IMR-90 (cell line): Measurements from ENCODE around the gene PGA3. TPM values are rescaled to one million over a fixed set of nuclear protein-coding genes. Genes with fewer than 3 reads are reported as not detected.

Source experiments
- ATAC-seq: fragments of 200-7000 bp; cut with Tn5 transposase; 2 replicates; pipeline ENCODE4 v1.9.1; 2020; ENCODE audit warnings: low read depth, mild to moderate bottlenecking, moderate library complexity
- BruUV-seq: library from RNA; stranded (reverse); fragments of 400-500 nt; replicated peaks from 2 replicates; lab custom pipeline; 2021; lab: Mats Ljungman, UMichigan
- CTCF ChIA-PET: fragments of 300-600 bp; formaldehyde crosslinking; extraction: SDS; loops from one replicate; lab custom pipeline; 2021; ENCODE audit warnings: antibody characterized with exemption; lab: Yijun Ruan, JAX
- POLR2A ChIA-PET: fragments of 300-600 bp; sonication (Branson Sonifier 250); formaldehyde crosslinking; loops from one replicate; lab custom pipeline; 2022; ENCODE audit warnings: antibody characterized with exemption; ENCODE audit not compliant: unreplicated experiment; lab: Charles Lee
- DNase-seq: peaks from one replicate; pipeline ENCODE4 v3.0.0; 2013
- H2AFZ ChIP-seq: replicated peaks from 2 replicates; pipeline ENCODE3; 2013; ENCODE audit warnings: low read length, mild to moderate bottlenecking; ENCODE audit not compliant: poor library complexity
- H2AK5ac ChIP-seq: 2 replicates; pipeline ENCODE4 v1.6.1; 2013; ENCODE audit warnings: low read depth, low read length, inconsistent platforms
- H2AK9ac ChIP-seq: replicated peaks from 2 replicates; pipeline ENCODE3; 2013; ENCODE audit warnings: mild to moderate bottlenecking, low read depth, low read length, moderate library complexity; ENCODE audit not compliant: poor library complexity
- H2BK120ac ChIP-seq: 2 replicates; pipeline ENCODE4 v1.6.1; 2013; ENCODE audit warnings: low read depth, low read length, inconsistent platforms
- H2BK15ac ChIP-seq: 3 replicates; pipeline ENCODE4 v1.6.1; 2013; ENCODE audit warnings: low read depth, low read length, inconsistent platforms
- H2BK20ac ChIP-seq: 2 replicates; pipeline ENCODE4 v1.6.1; 2013; ENCODE audit warnings: low read depth, mild to moderate bottlenecking, inconsistent platforms, low read length, moderate library complexity
- H2BK5ac ChIP-seq: 2 replicates; pipeline ENCODE4 v1.6.1; 2013; ENCODE audit warnings: mild to moderate bottlenecking, low read depth, low read length, inconsistent platforms; ENCODE audit not compliant: poor library complexity, severe bottlenecking
- H3K14ac ChIP-seq: replicated peaks from 2 replicates; pipeline ENCODE4 v1.6.1; 2013; ENCODE audit warnings: low read depth, low read length, inconsistent platforms
- H3K18ac ChIP-seq: 2 replicates; pipeline ENCODE4 v1.6.1; 2013; ENCODE audit warnings: low read depth, low read length, control low read depth
- H3K23ac ChIP-seq: 2 replicates; pipeline ENCODE4 v1.6.1; 2013; ENCODE audit warnings: low read depth, low read length, inconsistent platforms
- H3K27ac ChIP-seq: 2 replicates; pipeline ENCODE4 v1.5.1; 2013; ENCODE audit warnings: mild to moderate bottlenecking, control low read depth, low read length; ENCODE audit not compliant: insufficient read depth
- H3K27me3 ChIP-seq: 2 replicates; pipeline ENCODE4 v1.6.1; 2013; ENCODE audit warnings: low read length; ENCODE audit not compliant: control insufficient read depth, insufficient read depth
- H3K36me3 ChIP-seq: 2 replicates; pipeline ENCODE4 v1.6.1; 2013; ENCODE audit warnings: low read length, mixed read lengths; ENCODE audit not compliant: control insufficient read depth, insufficient read depth
- H3K4ac ChIP-seq: 2 replicates; pipeline ENCODE4 v1.6.1; 2013; ENCODE audit warnings: low read depth, low read length, inconsistent platforms
- H3K4me1 ChIP-seq: 2 replicates; pipeline ENCODE4 v1.6.1; 2013; ENCODE audit warnings: low read length, mixed read lengths; ENCODE audit not compliant: control insufficient read depth, insufficient read depth
- H3K4me2 ChIP-seq: 2 replicates; pipeline ENCODE4 v1.6.1; 2013; ENCODE audit warnings: low read depth, mild to moderate bottlenecking, control low read depth, low read length, moderate library complexity
- H3K4me3 ChIP-seq: 2 replicates; pipeline ENCODE4 v1.5.1; 2013; ENCODE audit warnings: low read depth, mild to moderate bottlenecking, control low read depth, low read length, moderate library complexity; ENCODE audit not compliant: insufficient read depth
- H3K56ac ChIP-seq: 2 replicates; pipeline ENCODE4 v1.6.1; 2013; ENCODE audit warnings: low read length, inconsistent platforms; ENCODE audit not compliant: insufficient read depth; ENCODE audit errors: extremely low read depth
- H3K79me1 ChIP-seq, 2 experiments: 2 replicates each; pipeline ENCODE4 v1.6.1; 2013; ENCODE audit warnings: low read length in 2 of 2, inconsistent platforms in 1 of 2, low read depth in 1 of 2
- H3K9ac ChIP-seq: 2 replicates; pipeline ENCODE4 v1.6.1; 2013; ENCODE audit warnings: low read depth, low read length, control low read depth
- H3K9me1 ChIP-seq: 2 replicates; pipeline ENCODE4 v1.6.1; 2013; ENCODE audit warnings: low read length, inconsistent platforms; ENCODE audit not compliant: insufficient read depth
- H3K9me3 ChIP-seq: 2 replicates; pipeline ENCODE4 v1.6.1; 2013; ENCODE audit warnings: low read length; ENCODE audit not compliant: control insufficient read depth, insufficient read depth
- H4K20me1 ChIP-seq: 2 replicates; pipeline ENCODE4 v1.6.1; 2013; ENCODE audit warnings: low read length, inconsistent platforms; ENCODE audit not compliant: insufficient read depth
- H4K5ac ChIP-seq: 2 replicates; pipeline ENCODE4 v1.6.1; 2013; ENCODE audit warnings: mild to moderate bottlenecking, low read depth, low read length, control low read depth
- H4K8ac ChIP-seq, 2 experiments: 2 replicates each; pipeline ENCODE4 v1.6.1; 2013; ENCODE audit warnings: low read depth in 2 of 2, low read length in 2 of 2, control low read depth in 1 of 2, inconsistent platforms in 1 of 2
- H4K91ac ChIP-seq: 2 replicates; pipeline ENCODE4 v1.6.1; 2013; ENCODE audit warnings: low read depth, low read length, inconsistent platforms; ENCODE audit not compliant: insufficient read depth
- BHLHE40 ChIP-seq: fragments of 150-350 bp; IDR thresholded peaks from 2 replicates; pipeline ENCODE4 v1.6.1; 2016; ENCODE audit warnings: mild to moderate bottlenecking, low read depth, low read length
- CEBPB ChIP-seq: IDR thresholded peaks from 2 replicates; pipeline ENCODE4 v1.6.1; 2012; ENCODE audit warnings: low read depth, low read length, improper control_type of control experiment
- CHD1 ChIP-seq: IDR thresholded peaks from 2 replicates; pipeline ENCODE4 v1.6.1; 2012; ENCODE audit warnings: low read depth, low read length, improper control_type of control experiment
- CTCF ChIP-seq: conservative IDR thresholded peaks from 2 replicates; pipeline ENCODE4 v1.5.1; 2012; ENCODE audit warnings: mild to moderate bottlenecking, low read depth, low read length, improper control_type of control experiment
- FOS ChIP-seq: fragments of 150-350 bp; IDR thresholded peaks from 2 replicates; pipeline ENCODE4 v1.6.1; 2016; ENCODE audit warnings: low read depth, low read length
- MAFK ChIP-seq: IDR thresholded peaks from 2 replicates; pipeline ENCODE4 v1.6.1; 2012; ENCODE audit warnings: low read depth, low read length, improper control_type of control experiment
- MAZ ChIP-seq: IDR thresholded peaks from 2 replicates; pipeline ENCODE4 v1.6.1; 2012; ENCODE audit warnings: low read depth, mild to moderate bottlenecking, low read length, improper control_type of control experiment, moderate library complexity, borderline replicate concordance
- MXI1 ChIP-seq: IDR thresholded peaks from 2 replicates; pipeline ENCODE4 v1.6.1; 2012; ENCODE audit warnings: low read depth, mild to moderate bottlenecking, low read length, moderate library complexity, borderline replicate concordance
- NFE2L2 ChIP-seq: fragments of 150-350 bp; IDR thresholded peaks from 2 replicates; pipeline ENCODE4 v1.6.1; 2016; ENCODE audit warnings: low read depth, mild to moderate bottlenecking, low read length
- POLR2A ChIP-seq: IDR thresholded peaks from 2 replicates; pipeline ENCODE4 v1.6.1; 2012; ENCODE audit warnings: mild to moderate bottlenecking, low read depth, low read length
- RAD21 ChIP-seq: IDR thresholded peaks from 2 replicates; pipeline ENCODE4 v1.6.1; 2012; ENCODE audit warnings: low read length, improper control_type of control experiment
- RCOR1 ChIP-seq: IDR thresholded peaks from 2 replicates; pipeline ENCODE4 v1.6.1; 2012; ENCODE audit warnings: mild to moderate bottlenecking, low read length, improper control_type of control experiment; ENCODE audit not compliant: insufficient replicate concordance
- RFX5 ChIP-seq: IDR thresholded peaks from 2 replicates; pipeline ENCODE4 v1.8.0; 2012; ENCODE audit warnings: low read depth, mild to moderate bottlenecking, low read length, moderate library complexity
- SMC3 ChIP-seq: fragments of 150-350 bp; IDR thresholded peaks from 2 replicates; pipeline ENCODE4 v1.6.1; 2016; ENCODE audit warnings: low read depth, mild to moderate bottlenecking, antibody characterized with exemption, low read length, moderate library complexity
- WGBS, 2 experiments: methylation state at CpG; one replicate each; pipeline versions ENCODE4 v1.1.5 to v1.1.7; 2013; ENCODE audit warnings: missing lambda C conversion rate in 2 of 2; ENCODE audit not compliant: insufficient read length in 1 of 2; ENCODE audit errors: extremely low coverage in 2 of 2; 5-methylcytosine and 5-hydroxymethylcytosine counted together
- dilution Hi-C: fragments of 300-500 bp; cut with HindIII; formaldehyde crosslinking; loops from one replicate; pipeline ENCODE4 v1.14.3; 2018; ENCODE audit warnings: low sequenced_read_pairs; ENCODE audit not compliant: unreplicated experiment
- in situ Hi-C: fragments of 300-500 bp; cut with MboI; formaldehyde crosslinking; loops from 3 replicates; pipeline ENCODE4 v1.14.3; 2019; ENCODE audit warnings: low sequenced_read_pairs, inconsistent platforms, mixed read lengths
- intact Hi-C: fragments of 100-400 bp; cut with micrococcal nuclease; formaldehyde crosslinking; loops from 2 replicates; pipeline ENCODE4 v1.10.0; 2022
- polyA plus RNA-seq, 3 experiments: library from polyadenylated mRNA; depleted of rRNA; stranded (reverse); fragments of >200 nt; gene quantifications; 2 replicates each; pipeline ENCODE4 v1.2.3, GENCODE V29; 2012; ENCODE audit warnings: low replicate concordance in 1 of 3
- total RNA-seq: library from RNA; depleted of rRNA; stranded (reverse); fragments of >200 nt; gene quantifications from 2 replicates; pipeline ENCODE4 v1.2.3, GENCODE V29; 2012
- TF ChIP-seq, protein P1 (sequence below): fragments of 150-350 bp; IDR thresholded peaks from 2 replicates; pipeline ENCODE4 v1.6.1; 2017; ENCODE audit warnings: mild to moderate bottlenecking, antibody characterized with exemption, low read length, low read depth
- TF ChIP-seq, protein P2 (sequence below): fragments of 150-350 bp; IDR thresholded peaks from 2 replicates; pipeline ENCODE4 v1.6.1; 2016; ENCODE audit warnings: low read depth, mild to moderate bottlenecking, low read length, moderate library complexity, borderline replicate concordance

Gene PGA3
- total and polyA plus RNA-seq, 2 of the 4 experiments (the other 2 are of a cell fraction), result 0.18 TPM; not detected in 1

DNA sequence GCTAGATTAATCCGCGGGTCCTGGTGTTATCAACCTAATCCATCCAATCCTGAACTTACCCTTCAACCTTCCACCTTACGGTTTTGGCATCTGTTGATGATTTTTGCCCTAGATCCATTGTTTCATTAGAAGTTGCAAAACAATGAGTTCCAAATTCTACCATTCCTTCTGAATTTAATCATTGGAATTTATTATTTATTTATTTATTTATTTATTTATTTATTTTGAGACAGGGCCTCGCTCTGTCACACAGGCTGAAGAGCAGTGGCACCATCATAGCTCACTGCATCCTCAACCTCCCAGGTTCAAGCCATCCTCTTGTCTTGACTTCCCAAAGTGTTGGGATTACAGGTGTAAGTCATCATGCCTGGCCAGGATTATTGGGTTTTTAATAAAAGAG, 21.8 kb upstream of the PGA3 start:
- TF ChIP-seq, protein P1, sequence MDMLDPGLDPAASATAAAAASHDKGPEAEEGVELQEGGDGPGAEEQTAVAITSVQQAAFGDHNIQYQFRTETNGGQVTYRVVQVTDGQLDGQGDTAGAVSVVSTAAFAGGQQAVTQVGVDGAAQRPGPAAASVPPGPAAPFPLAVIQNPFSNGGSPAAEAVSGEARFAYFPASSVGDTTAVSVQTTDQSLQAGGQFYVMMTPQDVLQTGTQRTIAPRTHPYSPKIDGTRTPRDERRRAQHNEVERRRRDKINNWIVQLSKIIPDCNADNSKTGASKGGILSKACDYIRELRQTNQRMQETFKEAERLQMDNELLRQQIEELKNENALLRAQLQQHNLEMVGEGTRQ, result no peak
- TF ChIP-seq FOS, result no peak
- no peak for TF ChIP-seq CTCF
- TF ChIP-seq MXI1, result no peak
- no peak for TF ChIP-seq CHD1
- no peak for TF ChIP-seq SMC3
- no peak for TF ChIP-seq NFE2L2
- TF ChIP-seq CEBPB, result no peak
- TF ChIP-seq RCOR1, result no peak
- TF ChIP-seq MAFK, result no peak
- TF ChIP-seq, protein P2, sequence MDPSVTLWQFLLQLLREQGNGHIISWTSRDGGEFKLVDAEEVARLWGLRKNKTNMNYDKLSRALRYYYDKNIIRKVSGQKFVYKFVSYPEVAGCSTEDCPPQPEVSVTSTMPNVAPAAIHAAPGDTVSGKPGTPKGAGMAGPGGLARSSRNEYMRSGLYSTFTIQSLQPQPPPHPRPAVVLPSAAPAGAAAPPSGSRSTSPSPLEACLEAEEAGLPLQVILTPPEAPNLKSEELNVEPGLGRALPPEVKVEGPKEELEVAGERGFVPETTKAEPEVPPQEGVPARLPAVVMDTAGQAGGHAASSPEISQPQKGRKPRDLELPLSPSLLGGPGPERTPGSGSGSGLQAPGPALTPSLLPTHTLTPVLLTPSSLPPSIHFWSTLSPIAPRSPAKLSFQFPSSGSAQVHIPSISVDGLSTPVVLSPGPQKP, result no peak
- TF ChIP-seq RFX5, result no peak
- no peak for TF ChIP-seq BHLHE40
- no peak for TF ChIP-seq MAZ
- TF ChIP-seq POLR2A, result no peak
- TF ChIP-seq RAD21, result no peak
- Histone ChIP-seq H2BK20ac (no peak overlapping the region), H3K9me3 (no peaks in the 10 kb centered on the region), H4K20me1 (no peaks in the 10 kb centered on the region), H3K56ac (no peak overlapping the region), H2AFZ (no peak overlapping the region), H2BK5ac (no peak overlapping the region), H2AK9ac (no peak overlapping the region), H3K4me1 (no peaks in the 10 kb centered on the region), H3K14ac (no peak overlapping the region), H3K79me1 (no peaks in the 10 kb centered on the region), H4K8ac (no peak overlapping the region), H3K9ac (no peak overlapping the region), H3K27ac (no peak overlapping the region), H4K91ac (no peak overlapping the region), H3K4me2 (no peak overlapping the region), H2AK5ac (no peak overlapping the region), H3K18ac (no peak overlapping the region), H3K27me3 (peaks cover 5% of the 10 kb centered on the region), H3K23ac (no peak overlapping the region), H3K4me3 (no peak overlapping the region), H3K36me3 (no peaks in the 10 kb centered on the region), H2BK15ac (no peak overlapping the region), H3K4ac (no peak overlapping the region), H3K9me1 (no peaks in the 10 kb centered on the region), H2BK120ac (no peak overlapping the region), H4K5ac (no peak overlapping the region)
- dilution Hi-C loops (no loop called here), in situ Hi-C loops (no loop called here), intact Hi-C loops (no loop called here)
- no TSS peak for BruUV-seq
- no peak for ATAC-seq
- no peak for DNase-seq
- WGBS, 2 experiments, result 67% methylated on average over 2 of the region's 4 CpGs; no CpG with 5 or more reads in 1 of the 2 experiments
- POLR2A ChIA-PET, result no interaction called here
- CTCF ChIA-PET, result no interaction called here
